ENCODE data around the gene FOXP1.
A peak's percentile ranks its signal among the peaks of the same experiment; 100 is the strongest.

- no peak for TF ChIP-seq JUND (IDR thresholded peaks at IDR 0.05)
- no peak for TF ChIP-seq CTCF (IDR thresholded peaks at IDR 0.05; ENCODE audit: low read depth, low read length, missing input control)
- TF ChIP-seq RXRA (IDR thresholded peaks at IDR 0.05): no peak
- TF ChIP-seq GABPA (IDR thresholded peaks at IDR 0.05 in 1 of 2, conservative IDR thresholded peaks at IDR 0.05 in 1 of 2): peak in 1 of 2 donors; percentile 31
- TF ChIP-seq REST (IDR thresholded peaks at IDR 0.05): no peak
- TF ChIP-seq YY1 (IDR thresholded peaks at IDR 0.05): no peak
- TF ChIP-seq MAX (IDR thresholded peaks at IDR 0.05): no peak
- TF ChIP-seq ATF3 (IDR thresholded peaks at IDR 0.05): no peak
- no peak for TF ChIP-seq FOXA2 (IDR thresholded peaks at IDR 0.05)
- peak; percentile 2 for TF ChIP-seq SP1 (IDR thresholded peaks at IDR 0.05)
- TF ChIP-seq ZBTB33 (IDR thresholded peaks at IDR 0.05): no peak
- TF ChIP-seq HNF4A (conservative IDR thresholded peaks at IDR 0.05): no peak
- no peak for TF ChIP-seq FOXA1 (IDR thresholded peaks at IDR 0.05)
- no peak for TF ChIP-seq RAD21 (IDR thresholded peaks at IDR 0.05)
These were observed at the start of gene FOXP1 for GRCh38 chr3:71583566-71584393.
